ENCODE results near the gene TBC1D22A.

Gene TBC1D22A

DNA sequence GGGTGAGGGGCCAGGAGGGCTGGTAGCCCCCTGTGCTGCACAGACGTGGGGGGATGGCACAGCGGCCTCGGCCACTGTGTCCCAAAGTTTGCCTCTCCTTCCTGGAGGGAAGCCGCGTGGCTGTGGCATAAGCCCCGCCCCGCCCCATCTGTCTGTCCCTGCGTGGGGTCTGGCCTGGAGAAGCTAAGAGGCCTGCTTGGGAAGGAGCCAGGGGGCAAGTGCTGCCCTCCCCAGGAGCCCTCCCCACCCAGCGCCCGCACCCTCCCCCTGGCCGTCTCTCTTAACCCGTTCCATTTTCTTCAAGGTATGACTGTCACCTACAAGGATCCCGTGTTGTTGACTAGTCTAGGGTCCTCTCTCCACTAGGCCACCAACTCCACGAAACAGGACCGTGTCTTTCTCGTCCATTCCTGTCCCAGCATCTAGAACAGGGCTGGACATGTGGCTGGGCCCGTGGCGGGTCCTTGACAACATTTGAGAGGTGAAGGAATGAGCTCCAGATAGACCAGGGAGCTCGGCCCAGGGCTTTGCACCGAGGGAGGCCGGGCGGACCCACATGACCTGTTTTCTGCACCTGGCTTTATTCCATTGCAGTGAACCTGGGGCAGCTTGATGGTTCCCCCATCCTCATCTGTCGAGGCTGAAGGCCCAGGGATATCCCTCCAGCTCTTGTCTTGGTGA, 428.0 kb downstream of the TBC1D22A start:
- H3K9me3 ChIP-seq (ENCODE audit: control insufficient read depth, low read length), result no peaks in the 10 kb centered on the region
- H3K27me3 ChIP-seq (replicated peaks; ENCODE audit: control insufficient read depth, insufficient read depth, low read length, poor library complexity, severe bottlenecking), result no peaks in the 10 kb centered on the region
- H3K4me3 ChIP-seq (ENCODE audit: insufficient read depth, low read depth, low read length, poor library complexity, severe bottlenecking), result no peak overlapping the region
- H3K4me1 ChIP-seq (ENCODE audit: control insufficient read depth, insufficient read depth, low read length, poor library complexity, severe bottlenecking), result no peaks in the 10 kb centered on the region
- no peak for DNase-seq
- H3K27ac ChIP-seq (ENCODE audit: insufficient read depth, low read length, poor library complexity, severe bottlenecking), result no peak overlapping the region
- H3K36me3 ChIP-seq (ENCODE audit: control insufficient read depth, insufficient read depth, low read length), result no peaks in the 10 kb centered on the region

DNA sequence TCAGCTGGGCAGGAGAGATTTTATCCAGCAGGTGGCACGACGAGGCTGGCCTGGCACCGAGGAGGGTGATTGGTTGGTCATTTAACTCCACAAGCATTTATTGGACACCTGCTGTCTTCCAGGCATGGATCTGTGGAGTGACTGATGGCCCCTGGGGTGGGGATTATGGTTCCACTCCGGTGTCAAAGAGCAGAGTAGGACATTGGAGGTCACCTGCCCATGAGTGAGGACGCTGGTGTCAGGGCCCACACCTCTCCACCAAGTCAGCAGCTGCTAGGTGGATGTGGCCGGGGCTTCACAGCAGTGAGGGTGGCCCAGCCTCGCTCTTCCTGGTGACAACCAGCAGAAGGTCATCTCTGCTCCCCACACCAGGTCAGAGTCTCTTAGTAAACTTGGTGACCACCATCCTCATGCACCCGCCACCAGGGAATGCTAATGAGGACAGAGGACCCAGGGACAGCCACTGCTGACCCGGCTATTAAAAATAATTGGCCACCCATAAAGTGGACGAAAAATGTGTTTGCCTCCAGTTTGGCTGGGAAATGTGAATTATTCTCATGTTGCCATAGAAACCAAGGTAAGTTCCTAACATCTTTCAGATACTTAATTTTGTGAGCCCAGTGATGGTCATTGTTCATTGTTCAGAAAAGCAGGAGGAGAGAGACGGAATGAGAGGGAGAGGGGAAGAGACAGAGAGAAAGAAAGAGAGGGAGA, 428.7 kb downstream of the TBC1D22A start:
- Histone ChIP-seq H3K4me1 (ENCODE audit: control insufficient read depth, insufficient read depth, low read length, poor library complexity, severe bottlenecking) (no peaks in the 10 kb centered on the region), H3K36me3 (ENCODE audit: control insufficient read depth, insufficient read depth, low read length) (no peaks in the 10 kb centered on the region), H3K27me3 (replicated peaks; ENCODE audit: control insufficient read depth, insufficient read depth, low read length, poor library complexity, severe bottlenecking) (no peaks in the 10 kb centered on the region), H3K27ac (ENCODE audit: insufficient read depth, low read length, poor library complexity, severe bottlenecking) (no peak overlapping the region), H3K9me3 (ENCODE audit: control insufficient read depth, low read length) (no peaks in the 10 kb centered on the region), H3K4me3 (ENCODE audit: insufficient read depth, low read depth, low read length, poor library complexity, severe bottlenecking) (no peak overlapping the region)
- no peak for DNase-seq

DNA sequence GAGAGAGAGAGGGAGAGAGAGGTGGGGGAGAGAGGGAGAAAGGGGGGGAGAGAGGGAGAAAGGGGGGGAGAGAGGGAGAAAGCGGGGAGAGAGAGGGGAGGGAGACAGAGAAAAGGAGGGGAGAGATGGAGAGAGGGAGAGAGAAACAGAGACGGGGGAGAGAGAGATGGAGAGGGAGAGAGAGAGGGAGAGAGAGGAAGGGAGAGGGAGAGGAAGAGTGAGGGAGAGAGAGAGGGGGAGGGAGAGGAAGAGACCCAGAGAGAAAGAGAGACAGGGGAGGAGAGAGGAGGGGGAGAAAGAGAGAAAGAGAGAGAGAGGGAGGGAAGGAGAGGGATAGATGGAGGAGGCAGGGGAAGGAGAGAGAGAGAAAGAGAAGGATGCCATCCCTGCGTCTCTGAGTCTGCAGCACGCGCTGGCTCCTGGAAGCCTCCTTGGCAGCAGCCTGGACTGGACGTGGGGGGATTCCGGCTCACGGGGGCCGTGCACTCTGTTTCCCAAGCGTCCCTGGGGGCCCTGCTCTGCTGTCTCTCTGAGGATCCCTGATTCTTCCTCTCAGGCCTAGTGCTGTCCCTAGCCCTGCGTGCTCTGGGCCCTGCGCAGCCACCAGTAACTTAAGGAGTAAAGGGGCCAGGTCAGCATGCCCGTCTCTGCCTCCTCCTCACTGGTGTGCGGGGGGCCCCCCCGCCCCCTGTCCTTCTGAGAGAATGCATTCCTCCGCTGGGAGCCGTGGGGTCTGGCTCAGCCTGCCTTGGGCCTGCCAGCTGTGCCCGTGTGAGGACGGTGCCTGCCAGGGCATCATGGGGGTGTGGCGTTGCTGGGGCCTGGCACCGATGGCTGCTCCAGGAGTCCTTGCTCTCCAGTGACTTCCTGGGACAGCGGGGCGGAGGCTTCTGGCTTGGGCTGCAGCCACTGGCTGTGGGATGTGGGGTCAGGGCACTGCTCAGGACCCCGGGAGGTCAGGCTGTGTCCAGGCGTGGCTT, 429.5 kb downstream of the TBC1D22A start:
- no peak for DNase-seq
- H3K27ac ChIP-seq (ENCODE audit: insufficient read depth, low read length, poor library complexity, severe bottlenecking), result no peak overlapping the region
- no peaks in the 10 kb centered on the region for H3K4me1 ChIP-seq (ENCODE audit: control insufficient read depth, insufficient read depth, low read length, poor library complexity, severe bottlenecking)
- no peak overlapping the region for H3K4me3 ChIP-seq (ENCODE audit: insufficient read depth, low read depth, low read length, poor library complexity, severe bottlenecking)
- no peaks in the 10 kb centered on the region for H3K9me3 ChIP-seq (ENCODE audit: control insufficient read depth, low read length)
- H3K27me3 ChIP-seq (replicated peaks; ENCODE audit: control insufficient read depth, insufficient read depth, low read length, poor library complexity, severe bottlenecking), result no peaks in the 10 kb centered on the region
- H3K36me3 ChIP-seq (ENCODE audit: control insufficient read depth, insufficient read depth, low read length), result no peaks in the 10 kb centered on the region

DNA sequence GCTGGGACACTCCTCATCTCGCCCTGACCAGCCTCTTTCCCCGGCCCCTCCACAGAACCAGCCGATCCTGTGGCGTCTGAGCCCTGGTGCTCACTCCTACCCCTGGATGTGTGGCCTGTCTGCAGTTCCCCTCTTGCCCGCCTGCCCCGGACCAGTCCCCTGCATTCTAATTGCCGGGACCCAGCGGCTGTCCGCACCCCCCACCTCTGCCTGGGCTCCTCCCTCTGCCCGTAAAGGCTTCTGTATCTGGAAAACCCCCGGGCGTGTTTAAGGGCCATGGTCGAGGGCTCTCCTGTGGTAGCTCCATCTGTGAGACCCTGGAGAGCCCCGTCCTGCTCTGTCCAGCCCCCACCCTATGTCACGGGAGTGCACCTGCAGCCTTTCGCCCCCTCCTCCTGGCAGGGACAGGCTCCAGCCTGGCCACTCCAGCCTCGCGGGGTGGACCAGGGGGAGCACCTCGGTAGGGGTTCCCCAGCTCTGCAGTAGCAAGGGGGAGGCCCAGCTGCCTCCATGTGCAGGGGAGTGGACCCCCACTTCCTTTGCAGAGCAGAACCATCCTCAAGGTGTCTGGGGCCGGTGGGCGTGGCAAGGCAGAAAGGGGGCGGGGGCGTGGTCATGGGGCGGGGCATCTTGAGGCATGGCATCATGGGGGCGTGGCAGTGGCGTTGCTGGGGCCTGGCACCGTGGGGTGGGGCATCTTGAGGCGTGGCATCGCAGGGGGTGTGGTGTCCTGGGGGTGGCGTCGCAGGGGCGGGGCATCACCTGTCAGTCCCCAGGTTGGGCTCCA, 430.4 kb downstream of the TBC1D22A start:
- H3K4me1 ChIP-seq (ENCODE audit: control insufficient read depth, insufficient read depth, low read length, poor library complexity, severe bottlenecking), result no peaks in the 10 kb centered on the region
- H3K9me3 ChIP-seq (ENCODE audit: control insufficient read depth, low read length), result no peaks in the 10 kb centered on the region
- no peak overlapping the region for H3K4me3 ChIP-seq (ENCODE audit: insufficient read depth, low read depth, low read length, poor library complexity, severe bottlenecking)
- no peak overlapping the region for H3K27ac ChIP-seq (ENCODE audit: insufficient read depth, low read length, poor library complexity, severe bottlenecking)
- no peaks in the 10 kb centered on the region for H3K36me3 ChIP-seq (ENCODE audit: control insufficient read depth, insufficient read depth, low read length)
- no peaks in the 10 kb centered on the region for H3K27me3 ChIP-seq (replicated peaks; ENCODE audit: control insufficient read depth, insufficient read depth, low read length, poor library complexity, severe bottlenecking)
- no peak for DNase-seq

DNA sequence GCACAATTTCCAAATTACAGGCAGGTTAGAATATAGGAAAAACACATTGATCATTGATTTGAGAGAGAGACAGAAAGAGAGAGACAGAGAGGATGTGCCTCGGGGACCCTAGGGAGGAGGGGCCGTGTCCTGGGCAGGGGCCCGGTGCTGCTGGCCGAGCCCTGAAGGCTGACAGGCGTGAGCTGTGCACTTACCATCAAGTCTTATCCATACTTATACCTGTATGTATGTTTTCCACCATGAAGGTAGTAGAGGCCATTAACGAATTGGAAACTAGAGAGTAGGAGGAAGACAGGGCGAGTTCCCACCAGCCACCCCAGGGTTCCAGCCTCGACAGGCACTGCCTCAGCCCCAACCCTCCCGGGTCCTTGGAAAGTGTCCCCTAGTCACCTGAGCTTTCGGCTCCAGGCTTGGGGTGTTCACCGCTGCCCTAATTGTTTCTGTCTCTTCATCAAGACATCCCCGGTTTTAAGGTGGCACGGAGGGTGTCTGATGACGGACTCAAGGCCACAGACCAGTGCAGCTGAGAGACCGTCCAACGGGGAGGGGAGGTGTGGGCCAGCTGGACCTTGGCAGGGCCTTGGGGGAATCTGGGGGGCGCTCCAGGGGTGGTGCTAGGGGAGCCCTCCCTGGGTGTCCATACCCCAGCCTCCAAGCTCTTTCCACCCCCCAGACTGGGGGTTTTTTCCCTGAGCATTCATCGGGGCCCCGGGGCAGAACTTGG, 431.3 kb downstream of the TBC1D22A start:
- Histone ChIP-seq H3K4me1 (ENCODE audit: control insufficient read depth, insufficient read depth, low read length, poor library complexity, severe bottlenecking) (no peaks in the 10 kb centered on the region), H3K27ac (ENCODE audit: insufficient read depth, low read length, poor library complexity, severe bottlenecking) (no peak overlapping the region), H3K36me3 (ENCODE audit: control insufficient read depth, insufficient read depth, low read length) (no peaks in the 10 kb centered on the region), H3K27me3 (replicated peaks; ENCODE audit: control insufficient read depth, insufficient read depth, low read length, poor library complexity, severe bottlenecking) (no peaks in the 10 kb centered on the region), H3K9me3 (ENCODE audit: control insufficient read depth, low read length) (no peaks in the 10 kb centered on the region), H3K4me3 (ENCODE audit: insufficient read depth, low read depth, low read length, poor library complexity, severe bottlenecking) (no peak overlapping the region)
- no peak for DNase-seq

DNA sequence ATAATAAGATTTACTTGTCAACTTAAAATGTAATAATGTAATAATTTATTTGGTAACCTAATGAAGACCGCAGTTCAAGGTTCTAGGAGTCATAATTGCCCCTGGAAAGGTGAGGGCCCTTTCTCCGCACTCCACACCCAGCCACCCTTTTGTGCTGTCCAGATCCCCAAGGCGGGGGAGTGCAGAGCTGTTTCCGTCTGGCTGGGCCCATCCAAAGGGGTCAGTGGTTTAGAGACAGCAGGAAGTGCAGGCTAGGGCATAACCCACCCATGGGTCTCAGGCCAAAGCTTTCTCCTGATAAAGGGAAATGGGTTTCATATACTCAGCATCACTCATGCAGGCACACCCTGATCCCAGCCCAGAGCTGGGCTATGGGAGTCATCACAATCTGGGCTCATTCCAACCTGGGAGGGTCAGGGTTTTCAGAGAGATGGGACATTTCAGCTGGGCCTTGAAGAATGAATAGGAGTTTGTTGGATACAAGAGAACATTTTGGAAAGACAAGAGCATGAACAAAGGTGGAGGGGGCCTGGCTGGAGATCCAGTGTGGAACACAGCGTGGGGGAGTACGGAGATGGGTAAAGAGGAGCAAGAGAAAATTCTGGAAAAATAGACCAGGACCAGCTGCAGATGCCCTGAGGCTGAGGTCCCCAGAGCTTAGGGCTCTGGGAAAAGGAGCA, 432.2 kb downstream of the TBC1D22A start:
- H3K4me1 ChIP-seq (ENCODE audit: control insufficient read depth, insufficient read depth, low read length, poor library complexity, severe bottlenecking), result no peaks in the 10 kb centered on the region
- H3K27ac ChIP-seq (ENCODE audit: insufficient read depth, low read length, poor library complexity, severe bottlenecking), result no peak overlapping the region
- no peak for DNase-seq
- H3K27me3 ChIP-seq (replicated peaks; ENCODE audit: control insufficient read depth, insufficient read depth, low read length, poor library complexity, severe bottlenecking), result no peaks in the 10 kb centered on the region
- no peak overlapping the region for H3K4me3 ChIP-seq (ENCODE audit: insufficient read depth, low read depth, low read length, poor library complexity, severe bottlenecking)
- H3K36me3 ChIP-seq (ENCODE audit: control insufficient read depth, insufficient read depth, low read length), result no peaks in the 10 kb centered on the region
- no peaks in the 10 kb centered on the region for H3K9me3 ChIP-seq (ENCODE audit: control insufficient read depth, low read length)

DNA sequence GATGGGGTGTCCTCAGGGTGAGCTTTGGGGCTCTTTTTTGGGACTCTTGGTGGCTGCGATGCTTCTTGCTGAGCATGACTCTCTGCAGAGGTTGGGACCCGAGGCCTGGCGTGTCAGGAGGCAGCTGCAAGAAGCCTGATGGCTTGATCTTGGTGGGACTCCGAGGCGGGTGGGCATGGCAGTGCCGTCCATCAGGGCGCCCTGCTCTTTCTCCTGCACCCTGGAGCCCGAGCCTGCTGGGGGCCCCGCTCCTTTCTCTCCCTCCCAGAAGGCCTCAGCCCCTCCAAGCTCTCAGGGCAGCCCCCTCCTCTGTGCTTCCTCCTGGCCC, 432.7 kb downstream of the TBC1D22A start:
- H3K4me3 ChIP-seq (ENCODE audit: insufficient read depth, low read depth, low read length, poor library complexity, severe bottlenecking), result no peak overlapping the region

DNA sequence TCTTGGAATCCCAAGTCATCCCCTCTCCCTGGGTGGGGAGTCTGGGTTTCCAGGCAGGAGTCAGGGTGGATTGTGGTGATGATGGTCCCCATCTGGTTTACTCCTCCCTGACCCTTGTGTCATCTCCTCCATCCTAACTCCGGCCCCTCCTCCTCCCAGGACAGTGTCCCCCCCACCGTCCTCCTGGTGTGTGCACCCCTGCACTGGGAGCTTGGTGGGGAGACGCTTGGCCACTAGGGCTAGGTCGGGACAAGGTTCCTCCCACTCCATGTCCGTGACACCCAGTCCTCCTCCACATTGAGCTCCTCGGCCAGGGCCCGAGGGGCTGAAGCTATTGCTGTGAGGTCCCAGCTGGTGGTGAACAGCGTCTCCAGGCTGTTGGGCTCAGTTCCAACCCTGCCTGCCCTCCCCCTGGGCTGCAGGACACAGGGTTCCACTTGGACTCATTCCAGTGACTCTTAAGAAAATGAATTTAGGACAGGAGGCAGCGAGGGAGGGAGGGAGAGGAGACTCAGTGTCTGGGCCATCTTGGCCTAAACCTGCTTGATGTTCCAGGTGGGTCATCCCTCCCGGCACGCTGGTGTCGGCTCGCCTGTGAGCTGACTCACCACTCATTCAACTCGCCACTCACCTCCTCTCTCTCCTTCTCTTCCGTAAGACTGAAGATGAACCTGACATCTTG, 433.2 kb downstream of the TBC1D22A start:
- H3K4me1 ChIP-seq (ENCODE audit: control insufficient read depth, insufficient read depth, low read length, poor library complexity, severe bottlenecking), result no peaks in the 10 kb centered on the region
- DNase-seq, result no peak
- H3K36me3 ChIP-seq (ENCODE audit: control insufficient read depth, insufficient read depth, low read length), result no peaks in the 10 kb centered on the region
- H3K27me3 ChIP-seq (replicated peaks; ENCODE audit: control insufficient read depth, insufficient read depth, low read length, poor library complexity, severe bottlenecking), result no peaks in the 10 kb centered on the region
- no peak overlapping the region for H3K27ac ChIP-seq (ENCODE audit: insufficient read depth, low read length, poor library complexity, severe bottlenecking)
- no peaks in the 10 kb centered on the region for H3K9me3 ChIP-seq (ENCODE audit: control insufficient read depth, low read length)
- no peak overlapping the region for H3K4me3 ChIP-seq (ENCODE audit: insufficient read depth, low read depth, low read length, poor library complexity, severe bottlenecking)

More for the DNA sequence above, 432.7 kb downstream of the TBC1D22A start:
- no peaks in the 10 kb centered on the region for H3K36me3 ChIP-seq (ENCODE audit: control insufficient read depth, insufficient read depth, low read length)
- H3K4me1 ChIP-seq (ENCODE audit: control insufficient read depth, insufficient read depth, low read length, poor library complexity, severe bottlenecking), result no peaks in the 10 kb centered on the region
- no peak for DNase-seq
- H3K9me3 ChIP-seq (ENCODE audit: control insufficient read depth, low read length), result no peaks in the 10 kb centered on the region
- no peaks in the 10 kb centered on the region for H3K27me3 ChIP-seq (replicated peaks; ENCODE audit: control insufficient read depth, insufficient read depth, low read length, poor library complexity, severe bottlenecking)
- no peak overlapping the region for H3K27ac ChIP-seq (ENCODE audit: insufficient read depth, low read length, poor library complexity, severe bottlenecking)

Data from effector memory CD4-positive, alpha-beta T cell (primary cell).